GM18951 (cell line): ENCODE results near the gene DKKL1.

Experiments used
- POLR2A ChIP-seq: IDR thresholded peaks from 4 replicates; pipeline ENCODE4 v1.6.1; 2011; ENCODE audit warnings: mild to moderate bottlenecking; ENCODE audit not compliant: insufficient read length, insufficient read depth; ENCODE audit errors: extremely low read depth
- in situ Hi-C: fragments of 300-500 bp; cut with MboI; formaldehyde crosslinking; loops from one replicate; pipeline ENCODE4 v1.12.0; 2022; ENCODE audit warnings: low sequenced_read_pairs, mixed read lengths, inconsistent platforms; ENCODE audit not compliant: unreplicated experiment

The DKKL1 gene

DNA sequence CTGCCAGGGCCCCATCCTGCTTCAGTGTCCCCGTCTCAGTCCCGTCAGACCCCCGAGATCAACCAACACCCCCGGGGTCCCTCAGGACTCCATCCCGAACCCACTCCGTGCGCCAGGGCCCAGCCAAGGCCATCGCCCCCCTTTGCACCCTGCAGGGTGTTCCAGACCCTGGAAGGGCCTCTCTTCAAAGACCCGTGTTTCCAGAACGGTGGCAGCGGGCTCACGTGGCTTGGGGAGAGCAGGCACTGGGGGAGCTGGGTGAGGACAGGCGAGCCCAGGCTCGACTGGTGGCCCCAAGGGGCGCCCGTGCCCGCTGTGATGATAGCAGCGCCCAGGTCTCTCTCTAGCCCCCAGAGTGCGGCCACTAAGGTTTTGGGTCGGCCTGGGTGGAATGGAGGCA is 25.7 kb downstream of the DKKL1 start:
- TF ChIP-seq POLR2A, result no peak
- in situ Hi-C loops, result no loop called here

DNA sequence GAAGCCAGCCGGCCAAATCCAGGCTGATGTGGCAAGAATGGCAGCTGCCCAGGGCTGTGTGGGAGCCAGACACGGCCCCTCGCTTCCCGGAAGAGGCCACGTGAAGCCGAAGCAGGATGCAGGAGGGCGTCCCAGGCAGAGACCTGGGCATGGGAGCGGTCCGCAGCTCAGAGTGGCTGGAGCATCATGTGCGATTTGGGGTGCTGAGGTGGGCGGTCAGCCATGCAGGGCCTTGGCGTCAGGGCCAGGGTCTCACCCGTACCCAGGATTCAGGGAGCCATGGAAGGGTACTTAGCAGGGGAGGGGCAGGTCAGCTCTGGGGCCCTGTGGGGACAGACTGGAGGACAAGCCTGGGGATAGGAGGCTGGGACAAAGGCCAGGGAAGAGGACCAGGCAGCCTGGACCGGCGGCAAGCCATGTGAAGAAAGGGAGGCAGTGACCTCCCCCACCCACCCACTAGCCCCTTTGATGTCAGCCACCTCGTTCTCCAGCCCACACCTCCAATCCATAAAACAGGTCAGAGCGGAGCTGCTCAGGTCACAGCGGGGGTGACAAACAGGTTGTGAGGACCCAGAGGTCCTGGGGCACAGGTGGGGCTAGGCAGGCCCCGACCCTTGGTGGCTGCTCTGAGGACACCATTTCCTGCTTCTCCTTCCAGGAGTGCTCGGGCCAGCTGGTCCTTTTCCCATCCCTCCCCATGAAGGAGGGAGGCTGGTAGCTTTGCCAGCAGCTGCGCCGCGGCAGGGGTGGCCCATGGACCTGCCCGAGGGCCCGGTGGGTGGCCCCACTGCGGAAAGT is 26.7 kb downstream of the DKKL1 start:
- in situ Hi-C loops, result loop anchor here (10.0 kb wide), 1 partner anchor 54 kb away; the partner anchor contains the start of gene SLC17A7
- TF ChIP-seq POLR2A, result no peak

- in situ Hi-C loops, result loop anchor here (10.0 kb wide), 1 partner anchor 54 kb away; the partner anchor contains the start of gene SLC17A7
- TF ChIP-seq POLR2A, result no peak
Observed at GRCh38 chr19:49390929-49391359, 27.3 kb downstream of the DKKL1 start.

- TF ChIP-seq POLR2A, result no peak
- in situ Hi-C loops, result loop anchor here (10.0 kb wide), 1 partner anchor 53 kb away; the partner anchor contains the start of gene SLC17A7
Observed at GRCh38 chr19:49391581-49392399, 28.1 kb downstream of the DKKL1 start.

- in situ Hi-C loops, result loop anchor here (10.0 kb wide), 1 partner anchor 51 kb away; the partner anchor contains the start of gene SLC17A7
- no peak for TF ChIP-seq POLR2A
Observed at GRCh38 chr19:49393881-49394280, 30.2 kb downstream of the DKKL1 start.

- TF ChIP-seq POLR2A, result no peak
- in situ Hi-C loops, result loop anchor here (10.0 kb wide), 1 partner anchor 49 kb away; the partner anchor contains the start of gene SLC17A7
Observed at GRCh38 chr19:49395581-49396407, 32.1 kb downstream of the DKKL1 start.

GRCh38 chr19:49396738-49397505 is 33.2 kb downstream of the DKKL1 start:
- no peak for TF ChIP-seq POLR2A
- in situ Hi-C loops, result loop anchor here (10.0 kb wide), 1 partner anchor 48 kb away; the partner anchor contains the start of gene SLC17A7

DNA sequence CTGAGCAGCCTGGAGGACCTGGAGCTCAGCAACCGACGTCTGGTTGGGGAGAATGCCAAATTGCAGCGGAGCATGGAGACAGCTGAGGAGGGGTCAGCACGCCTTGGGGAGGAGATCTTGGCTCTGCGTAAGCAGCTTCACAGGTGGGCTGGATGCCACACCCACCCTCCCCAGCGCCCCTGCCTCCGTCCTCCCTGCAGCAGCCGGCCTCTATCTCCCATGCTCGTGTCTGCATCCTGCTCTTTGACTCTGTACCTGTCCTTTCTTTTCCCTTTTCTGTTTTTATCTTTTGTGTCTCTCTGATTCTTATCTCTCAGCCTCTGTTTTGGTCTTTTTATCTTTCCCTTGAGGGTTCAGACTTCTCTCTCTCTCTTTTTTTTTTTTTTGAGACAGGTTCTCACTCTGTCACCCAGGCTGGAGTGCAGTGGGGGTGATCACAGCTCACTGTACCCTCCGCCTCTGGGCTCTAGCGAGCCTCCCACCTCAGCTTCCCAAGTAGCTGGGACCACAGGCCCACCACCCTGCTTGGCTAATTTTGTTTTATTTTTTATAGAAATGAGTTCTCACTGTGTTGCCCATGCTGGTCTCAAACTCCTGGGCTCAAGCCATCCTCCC is 34.4 kb downstream of the DKKL1 start:
- in situ Hi-C loops, result loop anchor here (10.0 kb wide), 1 partner anchor 47 kb away; the partner anchor contains the start of gene SLC17A7
- no peak for TF ChIP-seq POLR2A

GRCh38 chr19:49398931-49399330 is 35.3 kb downstream of the DKKL1 start:
- in situ Hi-C loops, result loop anchor here (10.0 kb wide), 1 partner anchor 46 kb away; the partner anchor contains the start of gene SLC17A7
- no peak for TF ChIP-seq POLR2A

DNA sequence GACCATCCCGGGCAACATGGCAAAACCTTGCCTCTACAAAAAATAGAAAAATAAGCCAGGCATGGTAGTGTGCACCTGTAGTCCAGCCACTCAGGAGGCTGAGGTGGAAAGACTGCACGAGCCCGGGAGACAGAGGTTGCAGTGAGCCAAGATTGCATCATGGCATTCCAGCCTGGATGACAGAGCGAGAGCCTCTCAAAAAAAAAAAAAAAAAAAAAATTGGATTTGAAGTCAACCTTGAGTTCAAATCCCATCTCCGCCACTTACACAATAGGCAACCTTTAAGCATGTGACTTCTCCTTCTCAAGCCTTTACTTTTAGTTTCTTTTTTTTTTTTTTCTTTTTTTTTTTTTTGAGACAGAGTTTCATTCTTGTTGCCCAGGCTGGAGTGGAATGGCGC is 36.4 kb downstream of the DKKL1 start:
- TF ChIP-seq POLR2A, result no peak
- in situ Hi-C loops, result no loop called here

- TF ChIP-seq POLR2A, result no peak
- in situ Hi-C loops, result no loop called here
Observed at GRCh38 chr19:49403404-49404187, 39.9 kb downstream of the DKKL1 start.

DNA sequence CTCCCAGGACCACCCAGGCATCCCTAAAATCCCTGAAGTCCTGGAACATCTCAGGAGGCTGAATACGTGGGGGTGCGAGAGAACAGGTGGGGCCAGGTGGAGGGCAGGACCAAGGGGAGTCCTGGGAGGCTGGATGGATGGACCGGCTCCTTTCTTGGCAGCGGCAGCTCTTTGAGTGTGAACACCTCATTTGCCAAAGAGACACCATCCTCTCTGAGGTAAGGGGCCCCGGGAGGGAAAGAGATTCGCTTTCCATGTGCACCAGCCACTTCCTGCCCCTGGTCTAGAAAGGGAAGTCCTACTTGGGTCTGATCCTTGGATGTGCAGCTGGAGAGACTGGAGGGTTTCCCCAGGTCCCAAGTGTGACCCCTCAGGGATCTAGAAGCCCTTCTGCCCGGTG is 43.4 kb downstream of the DKKL1 start:
- TF ChIP-seq POLR2A, result no peak
- in situ Hi-C loops, result no loop called here
